ENCODE measurements around the gene MEGF10. TPM values are rescaled to one million over a fixed set of nuclear protein-coding genes. Genes with fewer than 3 reads are reported as not detected.

MEGF10 gene
- total RNA-seq, 3 donors from 2014 or later (not counting 1 experiment from before 2014, with no cell fraction given) = 1.4 TPM; not detected in 2

DNA sequence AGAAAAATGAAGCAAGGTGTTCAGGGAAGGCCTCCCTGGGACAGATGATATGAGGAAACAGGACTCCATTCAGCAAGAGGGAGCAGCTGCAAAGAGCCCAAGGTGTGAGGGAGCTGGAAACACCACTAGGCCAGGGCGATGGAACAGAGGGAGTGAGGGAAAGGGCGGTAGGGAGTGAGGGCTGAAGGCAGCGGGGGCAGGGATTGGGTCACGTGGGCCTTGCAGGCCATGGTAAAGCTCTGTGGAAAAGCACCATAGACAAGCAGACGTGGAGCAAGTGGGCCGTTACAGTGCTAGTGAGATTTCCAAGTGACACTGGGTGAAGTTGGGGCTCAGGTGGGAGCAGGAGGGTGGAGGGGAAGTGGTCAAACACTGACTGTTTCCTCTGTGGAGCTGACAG is 216.0 kb downstream of the MEGF10 start:
- no peaks in the 10 kb centered on the region for H3K9me3 ChIP-seq (ENCODE audit: control insufficient read depth, insufficient read depth, low read length)
- no peaks in the 10 kb centered on the region for H3K36me3 ChIP-seq (ENCODE audit: control insufficient read depth, insufficient read depth, low read length)
- no peak for ATAC-seq
- Mint-ChIP-seq H3K27me3 (ENCODE audit: low read depth in 2 of 2) (peaks cover 22 to 24% of the 10 kb centered on the region in 2 donors), H3K27ac (no peak overlapping the region), H3K9me3 (no peaks in the 10 kb centered on the region), H3K36me3 (no peaks in the 10 kb centered on the region), H3K4me3 (no peak overlapping the region), H3K4me1 (no peaks in the 10 kb centered on the region)
- no peak for DNase-seq
- TF ChIP-seq, protein P1, sequence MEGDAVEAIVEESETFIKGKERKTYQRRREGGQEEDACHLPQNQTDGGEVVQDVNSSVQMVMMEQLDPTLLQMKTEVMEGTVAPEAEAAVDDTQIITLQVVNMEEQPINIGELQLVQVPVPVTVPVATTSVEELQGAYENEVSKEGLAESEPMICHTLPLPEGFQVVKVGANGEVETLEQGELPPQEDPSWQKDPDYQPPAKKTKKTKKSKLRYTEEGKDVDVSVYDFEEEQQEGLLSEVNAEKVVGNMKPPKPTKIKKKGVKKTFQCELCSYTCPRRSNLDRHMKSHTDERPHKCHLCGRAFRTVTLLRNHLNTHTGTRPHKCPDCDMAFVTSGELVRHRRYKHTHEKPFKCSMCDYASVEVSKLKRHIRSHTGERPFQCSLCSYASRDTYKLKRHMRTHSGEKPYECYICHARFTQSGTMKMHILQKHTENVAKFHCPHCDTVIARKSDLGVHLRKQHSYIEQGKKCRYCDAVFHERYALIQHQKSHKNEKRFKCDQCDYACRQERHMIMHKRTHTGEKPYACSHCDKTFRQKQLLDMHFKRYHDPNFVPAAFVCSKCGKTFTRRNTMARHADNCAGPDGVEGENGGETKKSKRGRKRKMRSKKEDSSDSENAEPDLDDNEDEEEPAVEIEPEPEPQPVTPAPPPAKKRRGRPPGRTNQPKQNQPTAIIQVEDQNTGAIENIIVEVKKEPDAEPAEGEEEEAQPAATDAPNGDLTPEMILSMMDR (IDR thresholded peaks at IDR 0.05) = no peak
- H3K4me1 ChIP-seq (ENCODE audit: control insufficient read depth, insufficient read depth, low read length) = no peaks in the 10 kb centered on the region
- intact Hi-C loops (cut with micrococcal nuclease) = no loop called here
- no peak overlapping the region for H3K27ac ChIP-seq (ENCODE audit: low read length)
- peaks cover 2% of the 10 kb centered on the region for H3K27me3 ChIP-seq (ENCODE audit: control insufficient read depth, insufficient read depth, low read length)
- no peak overlapping the region for H3K4me3 ChIP-seq (ENCODE audit: low read length)
- WGBS (ENCODE audit: insufficient coverage) = 81% methylated on average over 6 of the region's 6 CpGs

DNA sequence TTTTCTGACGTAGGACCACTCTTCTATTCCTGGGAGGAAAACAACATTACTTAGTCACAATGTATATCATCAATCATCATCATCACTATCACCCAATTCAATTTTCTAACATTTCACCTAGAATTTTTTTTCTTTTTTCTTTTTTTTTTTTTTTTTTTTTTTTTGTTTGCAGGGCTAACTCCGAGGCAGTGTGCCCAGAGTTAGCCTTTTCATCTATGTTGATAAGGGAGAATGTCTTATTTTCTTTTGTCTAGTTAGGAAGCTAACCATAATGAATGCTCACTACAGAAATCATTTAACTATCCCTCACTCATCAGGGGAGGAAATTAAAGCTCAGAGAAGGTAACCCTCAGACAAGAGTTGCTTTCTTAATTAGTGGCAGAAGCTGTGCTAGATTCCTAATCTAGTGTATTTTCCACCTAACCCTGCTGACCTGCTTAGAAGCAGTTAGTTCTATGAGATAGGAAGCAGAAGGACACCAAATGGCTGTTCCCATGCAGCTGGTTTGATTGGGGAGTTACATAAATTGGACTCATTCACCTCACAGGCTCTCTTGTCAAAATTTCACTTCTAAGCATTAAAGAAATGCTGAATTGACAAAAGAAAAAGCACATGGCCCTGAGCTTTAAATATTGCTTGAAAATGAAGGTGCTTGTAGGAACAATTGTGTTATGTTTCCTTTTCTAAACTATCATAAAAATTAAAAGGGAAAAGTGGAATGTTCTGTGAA is 218.2 kb downstream of the MEGF10 start:
- intact Hi-C loops (cut with micrococcal nuclease) = no loop called here
- Histone ChIP-seq H3K36me3 (ENCODE audit: control insufficient read depth, insufficient read depth, low read length) (no peaks in the 10 kb centered on the region), H3K4me1 (ENCODE audit: control insufficient read depth, insufficient read depth, low read length) (no peaks in the 10 kb centered on the region), H3K27me3 (ENCODE audit: control insufficient read depth, insufficient read depth, low read length) (peaks cover 4% of the 10 kb centered on the region), H3K9me3 (ENCODE audit: control insufficient read depth, insufficient read depth, low read length) (no peaks in the 10 kb centered on the region), H3K27ac (ENCODE audit: low read length) (no peak overlapping the region), H3K4me3 (ENCODE audit: low read length) (no peak overlapping the region)
- ATAC-seq = no peak
- Mint-ChIP-seq H3K9me3 (no peaks in the 10 kb centered on the region), H3K4me1 (no peaks in the 10 kb centered on the region), H3K27me3 (ENCODE audit: low read depth in 2 of 2) (peaks cover 35 to 36% of the 10 kb centered on the region in 2 donors), H3K36me3 (no peaks in the 10 kb centered on the region), H3K27ac (no peak overlapping the region), H3K4me3 (no peak overlapping the region)
- TF ChIP-seq, protein P1 (IDR thresholded peaks at IDR 0.05) = no peak
- DNase-seq = no peak
- 100% methylated on average over 1 of the region's 2 CpGs for WGBS (ENCODE audit: insufficient coverage)

Other genes with a start within 250 kb of the MEGF10 start
- 10 to 100 TPM; 10.4 to 18.8 (median 11.7) TPM for gene C5orf63, start 217.3 kb upstream of the MEGF10 start, total RNA-seq
- gene PRRC1, start 226.8 kb downstream of the MEGF10 start, total RNA-seq = 10 to 100 TPM; 37.7 to 41.1 (median 39.6) TPM